ENCODE data around the gene FDXACB1. TPM values are rescaled to one million over a fixed set of nuclear protein-coding genes. Genes with fewer than 3 reads are reported as not detected.

FDXACB1 gene
- total RNA-seq, 4 donors from 2014 or later, result 1.7 to 7.4 (median 3.3) TPM; not detected in 1

GRCh38 chr11:111852103-111852502 lies 26.9 kb downstream of the FDXACB1 start:
- H3K4me1 ChIP-seq, result no peaks in the 10 kb centered on the region
- no peaks in the 10 kb centered on the region for H3K9me3 ChIP-seq
- H3K27me3 ChIP-seq, result no peaks in the 10 kb centered on the region
- H3K27ac ChIP-seq, result no peak overlapping the region
- intact Hi-C loops (cut with DNase I; ENCODE audit: low total_unique reads), result no loop called here
- no peaks in the 10 kb centered on the region for H3K36me3 ChIP-seq
- H3K4me3 ChIP-seq, result no peak overlapping the region
- no peak for DNase-seq
- TF ChIP-seq CTCF (IDR thresholded peaks at IDR 0.05) (no peak), POLR2A (IDR thresholded peaks at IDR 0.05) (no peak)

- TF ChIP-seq POLR2A (IDR thresholded peaks at IDR 0.05), result no peak
- peak in 2 of 4 experiments; percentile 4 for TF ChIP-seq CTCF (IDR thresholded peaks at IDR 0.05)
- no peaks in the 10 kb centered on the region for H3K27me3 ChIP-seq
- no peaks in the 10 kb centered on the region for H3K36me3 ChIP-seq
- no peak for DNase-seq
- intact Hi-C loops (cut with DNase I; ENCODE audit: low total_unique reads), result no loop called here
- H3K27ac ChIP-seq, result no peak overlapping the region
- no peak overlapping the region for H3K4me3 ChIP-seq
- no peaks in the 10 kb centered on the region for H3K4me1 ChIP-seq
- H3K9me3 ChIP-seq, result no peaks in the 10 kb centered on the region
Measured at GRCh38 chr11:111851636-111852035, 27.3 kb downstream of the FDXACB1 start.

- no peak for DNase-seq
- no peaks in the 10 kb centered on the region for H3K9me3 ChIP-seq
- no peak overlapping the region for H3K4me3 ChIP-seq
- intact Hi-C loops (cut with DNase I; ENCODE audit: low total_unique reads), result no loop called here
- H3K4me1 ChIP-seq, result no peaks in the 10 kb centered on the region
- no peak for TF ChIP-seq CTCF (IDR thresholded peaks at IDR 0.05)
- TF ChIP-seq POLR2A (IDR thresholded peaks at IDR 0.05), result no peak
- H3K36me3 ChIP-seq, result no peaks in the 10 kb centered on the region
- no peak overlapping the region for H3K27ac ChIP-seq
- no peaks in the 10 kb centered on the region for H3K27me3 ChIP-seq
Measured at GRCh38 chr11:111851067-111851466, 27.9 kb downstream of the FDXACB1 start.

GRCh38 chr11:111849631-111850030 lies 29.3 kb downstream of the FDXACB1 start:
- intact Hi-C loops (cut with DNase I; ENCODE audit: low total_unique reads), result no loop called here
- no peaks in the 10 kb centered on the region for H3K4me1 ChIP-seq
- no peak overlapping the region for H3K27ac ChIP-seq
- H3K4me3 ChIP-seq, result no peak overlapping the region
- TF ChIP-seq POLR2A (IDR thresholded peaks at IDR 0.05) (no peak), CTCF (IDR thresholded peaks at IDR 0.05) (no peak)
- DNase-seq, result no peak
- no peaks in the 10 kb centered on the region for H3K9me3 ChIP-seq
- H3K27me3 ChIP-seq, result no peaks in the 10 kb centered on the region
- H3K36me3 ChIP-seq, result no peaks in the 10 kb centered on the region

- TF ChIP-seq POLR2A (IDR thresholded peaks at IDR 0.05) (no peak), CTCF (IDR thresholded peaks at IDR 0.05) (no peak)
- no peaks in the 10 kb centered on the region for H3K9me3 ChIP-seq
- H3K4me3 ChIP-seq, result no peak overlapping the region
- no peaks in the 10 kb centered on the region for H3K36me3 ChIP-seq
- DNase-seq, result peak; percentile 21 to 49
- H3K4me1 ChIP-seq, result no peaks in the 10 kb centered on the region
- intact Hi-C loops (cut with DNase I; ENCODE audit: low total_unique reads), result no loop called here
- H3K27ac ChIP-seq, result peak overlapping the region; percentile 64 to 69
- H3K27me3 ChIP-seq, result no peaks in the 10 kb centered on the region
Measured at GRCh38 chr11:111846636-111847035, 32.3 kb downstream of the FDXACB1 start.

Data from uterus (tissue), 4 donors.